Activated gamma-delta T cell treated with anti-CD3 and anti-CD28 coated beads, Interleukin-2, amount 50 U/mL, for 16 hours (primary cell): ENCODE results near the gene DEFB124.

Experiments used
- DNase-seq: peaks from one replicate; pipeline ENCODE4 v3.0.0-alpha.2; 2020; ENCODE audit warnings: low read depth

Gene DEFB124

GRCh38 chr20:31425797-31426196 lies 49.1 kb downstream of the DEFB124 start:
- no peak for DNase-seq

GRCh38 chr20:31418307-31418706 lies 56.6 kb downstream of the DEFB124 start:
- DNase-seq = no peak

- DNase-seq = no peak
Measured at GRCh38 chr20:31415653-31416052, 59.3 kb downstream of the DEFB124 start.
